ENCODE data around the gene PPFIA3. TPM values are rescaled to one million over a fixed set of nuclear protein-coding genes. Genes with fewer than 3 reads are reported as not detected.
A peak's percentile ranks its signal among the peaks of the same experiment; 100 is the strongest.

Gene PPFIA3
- total and polyA plus RNA-seq, 2 experiments from 2014 or later: 4.4 to 8.2 TPM

DNA sequence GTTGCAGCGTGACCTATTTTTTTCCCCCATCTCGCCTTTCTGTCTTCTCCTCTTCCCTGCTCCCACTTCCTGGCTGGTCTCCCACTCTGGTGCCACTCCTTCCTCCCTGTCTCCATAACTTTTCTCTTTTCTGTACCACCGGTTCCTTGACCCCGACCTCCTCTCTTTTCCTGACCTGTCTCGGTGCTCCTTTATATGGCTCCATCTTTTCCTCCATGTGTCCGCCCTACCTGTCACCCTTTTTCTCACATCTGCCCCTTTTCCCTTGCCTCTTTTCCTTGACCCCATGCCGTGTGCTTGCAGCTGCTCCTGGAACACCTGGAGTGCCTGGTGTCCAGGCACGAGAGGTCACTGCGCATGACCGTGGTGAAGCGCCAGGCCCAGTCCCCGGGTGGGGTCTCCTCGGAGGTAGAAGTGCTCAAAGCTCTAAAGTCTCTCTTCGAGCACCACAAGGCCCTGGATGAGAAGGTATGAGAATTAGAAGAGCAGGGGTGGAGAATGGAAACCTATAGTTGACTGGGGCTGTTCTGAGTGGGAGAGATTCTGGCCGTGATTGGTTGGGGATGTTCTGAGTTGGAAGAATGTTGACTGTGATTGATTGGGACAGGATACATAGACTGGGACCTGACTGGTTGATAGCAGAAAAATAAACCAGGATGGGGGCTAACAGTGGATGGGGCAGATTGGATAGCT lies 9.3 kb downstream of the PPFIA3 start:
- no peak overlapping the region for H2AFZ ChIP-seq
- H3K27me3 ChIP-seq: no peaks in the 10 kb centered on the region
- no peaks in the 10 kb centered on the region for H3K9me3 ChIP-seq (ENCODE audit: low read depth)
- TF ChIP-seq CTCF (IDR thresholded peaks at IDR 0.05; ENCODE audit: poor library complexity) (no peak), EZH2phosphoT487 (IDR thresholded peaks at IDR 0.05; ENCODE audit: low read depth, severe bottlenecking, unreplicated experiment) (no peak), EZH2 (IDR thresholded peaks at IDR 0.05; ENCODE audit: borderline replicate concordance) (no peak)
- no peaks in the 10 kb centered on the region for H3K79me2 ChIP-seq
- H3K9me2 ChIP-seq (replicated peaks; ENCODE audit: insufficient read depth): no peaks in the 10 kb centered on the region
- no peak for DNase-seq (ENCODE audit: low spot score)
- H3K4me2 ChIP-seq: peak overlapping the region; percentile 79
- no peak overlapping the region for H3K27ac ChIP-seq
- H4K20me1 ChIP-seq (ENCODE audit: insufficient read depth, poor library complexity, severe bottlenecking): no peaks in the 10 kb centered on the region
- no peak overlapping the region for H3K4me3 ChIP-seq
- no peaks in the 10 kb centered on the region for H3K36me3 ChIP-seq (replicated peaks; ENCODE audit: insufficient read depth, low read depth)
- 89% methylated on average over 13 of the region's 15 CpGs for WGBS (ENCODE audit: low lambda C conversion rate, missing lambda C conversion rate)
- H3K4me1 ChIP-seq (ENCODE audit: insufficient read depth): no peaks in the 10 kb centered on the region

DNA sequence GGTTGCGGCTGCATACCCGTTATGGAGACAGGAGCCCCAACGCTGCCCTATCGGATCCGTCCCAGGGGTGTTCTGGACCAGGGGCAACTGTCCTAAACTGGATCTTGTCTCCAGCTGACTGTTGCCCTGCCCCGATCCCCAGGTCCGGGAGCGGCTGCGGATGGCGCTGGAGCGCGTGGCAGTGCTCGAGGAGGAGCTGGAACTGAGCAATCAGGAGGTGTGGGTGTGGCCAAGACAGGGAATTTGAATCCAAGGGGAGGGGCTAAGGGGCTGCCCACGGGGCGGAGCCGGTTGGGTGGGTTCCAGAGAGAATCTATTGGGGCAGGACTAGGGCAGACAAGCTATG lies 9.9 kb downstream of the PPFIA3 start:
- Histone ChIP-seq H3K79me2 (no peaks in the 10 kb centered on the region), H3K4me2 (no peak overlapping the region), H3K9me3 (ENCODE audit: low read depth) (no peaks in the 10 kb centered on the region), H4K20me1 (ENCODE audit: insufficient read depth, poor library complexity, severe bottlenecking) (no peaks in the 10 kb centered on the region), H3K36me3 (replicated peaks; ENCODE audit: insufficient read depth, low read depth) (no peaks in the 10 kb centered on the region), H2AFZ (no peak overlapping the region), H3K4me1 (ENCODE audit: insufficient read depth) (no peaks in the 10 kb centered on the region), H3K9me2 (replicated peaks; ENCODE audit: insufficient read depth) (no peaks in the 10 kb centered on the region), H3K27ac (no peak overlapping the region), H3K4me3 (no peak overlapping the region), H3K27me3 (no peaks in the 10 kb centered on the region)
- TF ChIP-seq EZH2 (IDR thresholded peaks at IDR 0.05; ENCODE audit: borderline replicate concordance) (no peak), EZH2phosphoT487 (IDR thresholded peaks at IDR 0.05; ENCODE audit: low read depth, severe bottlenecking, unreplicated experiment) (no peak), CTCF (IDR thresholded peaks at IDR 0.05; ENCODE audit: poor library complexity) (no peak)
- 81% methylated on average over 15 of the region's 16 CpGs for WGBS (ENCODE audit: low lambda C conversion rate, missing lambda C conversion rate)
- DNase-seq (ENCODE audit: low spot score): no peak

DNA sequence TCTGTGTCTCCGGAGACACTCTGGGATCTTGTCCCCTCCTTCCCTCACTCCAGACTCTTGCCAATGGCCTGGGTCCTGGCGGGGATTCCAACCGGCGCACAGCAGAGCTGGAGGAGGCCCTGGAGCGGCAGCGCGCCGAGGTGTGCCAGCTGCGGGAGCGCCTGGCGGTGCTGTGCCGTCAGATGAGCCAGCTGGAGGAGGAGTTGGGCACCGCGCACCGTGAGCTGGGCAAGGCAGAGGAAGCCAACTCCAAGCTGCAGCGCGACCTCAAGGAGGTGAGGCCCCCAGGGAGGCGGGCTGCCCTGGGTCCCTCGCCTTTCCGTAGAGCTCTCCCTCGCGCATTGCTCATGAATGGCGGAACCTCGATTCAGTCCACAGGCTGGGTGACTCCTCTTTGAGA lies 11.0 kb downstream of the PPFIA3 start:
- no peaks in the 10 kb centered on the region for H3K9me3 ChIP-seq (ENCODE audit: low read depth)
- no peaks in the 10 kb centered on the region for H4K20me1 ChIP-seq (ENCODE audit: insufficient read depth, poor library complexity, severe bottlenecking)
- no peak for DNase-seq (ENCODE audit: low spot score)
- no peak overlapping the region for H3K4me3 ChIP-seq
- WGBS (ENCODE audit: low lambda C conversion rate, missing lambda C conversion rate): 97% methylated on average over 24 of the region's 24 CpGs
- no peak for TF ChIP-seq EZH2 (IDR thresholded peaks at IDR 0.05; ENCODE audit: borderline replicate concordance)
- TF ChIP-seq EZH2phosphoT487 (IDR thresholded peaks at IDR 0.05; ENCODE audit: low read depth, severe bottlenecking, unreplicated experiment): no peak
- no peak for TF ChIP-seq CTCF (IDR thresholded peaks at IDR 0.05; ENCODE audit: poor library complexity)
- H3K9me2 ChIP-seq (replicated peaks; ENCODE audit: insufficient read depth): no peaks in the 10 kb centered on the region
- H3K4me2 ChIP-seq: no peak overlapping the region
- no peaks in the 10 kb centered on the region for H3K36me3 ChIP-seq (replicated peaks; ENCODE audit: insufficient read depth, low read depth)
- H3K4me1 ChIP-seq (ENCODE audit: insufficient read depth): no peaks in the 10 kb centered on the region
- no peaks in the 10 kb centered on the region for H3K27me3 ChIP-seq
- no peaks in the 10 kb centered on the region for H3K79me2 ChIP-seq
- no peak overlapping the region for H2AFZ ChIP-seq
- H3K27ac ChIP-seq: no peak overlapping the region
